GM20000 (cell line): Measurements from ENCODE around the gene NHERF2.

Source experiments
- DNase-seq: peaks from one replicate; pipeline ENCODE4 v3.0.0; 2012; ENCODE audit warnings: low spot score
- CTCF ChIP-seq: IDR thresholded peaks from 2 replicates; pipeline ENCODE4 v1.5.1; 2012; ENCODE audit warnings: mild to moderate bottlenecking, control low read depth; ENCODE audit errors: extremely low read depth, missing control alignments

NHERF2 gene

GRCh38 chr16:2004795-2005517, 21.7 kb upstream of the NHERF2 start:
- TF ChIP-seq CTCF, result no peak
- DNase-seq, result no peak

- TF ChIP-seq CTCF, result no peak
- no peak for DNase-seq
Observed at GRCh38 chr16:2005646-2006045, 21.1 kb upstream of the NHERF2 start.

- DNase-seq, result no peak
- TF ChIP-seq CTCF, result no peak
Observed at GRCh38 chr16:2006317-2006716, 20.4 kb upstream of the NHERF2 start.

- no peak for DNase-seq
- TF ChIP-seq CTCF, result no peak
Observed at GRCh38 chr16:2007081-2007836, 19.4 kb upstream of the NHERF2 start.

GRCh38 chr16:2008009-2008526, 18.6 kb upstream of the NHERF2 start:
- no peak for TF ChIP-seq CTCF
- no peak for DNase-seq

- no peak for TF ChIP-seq CTCF
- DNase-seq, result peak; percentile 56
Observed at GRCh38 chr16:2008631-2009163, 18.0 kb upstream of the NHERF2 start.

GRCh38 chr16:2009164-2009711, 17.5 kb upstream of the NHERF2 start:
- no peak for DNase-seq
- TF ChIP-seq CTCF, result no peak
